ENCODE measurements around the gene STEAP1B.
"Not testable (repeated sequence)": the region's sequence is repeated elsewhere in the genome, so short reads cannot be mapped to it uniquely, and the experiment has no call there.

Gene STEAP1B

GRCh38 chr7:22496912-22497311 lies 3.1 kb downstream of the STEAP1B start:
- DNase-seq (ENCODE audit: low spot score): not testable (repeated sequence)

DNA sequence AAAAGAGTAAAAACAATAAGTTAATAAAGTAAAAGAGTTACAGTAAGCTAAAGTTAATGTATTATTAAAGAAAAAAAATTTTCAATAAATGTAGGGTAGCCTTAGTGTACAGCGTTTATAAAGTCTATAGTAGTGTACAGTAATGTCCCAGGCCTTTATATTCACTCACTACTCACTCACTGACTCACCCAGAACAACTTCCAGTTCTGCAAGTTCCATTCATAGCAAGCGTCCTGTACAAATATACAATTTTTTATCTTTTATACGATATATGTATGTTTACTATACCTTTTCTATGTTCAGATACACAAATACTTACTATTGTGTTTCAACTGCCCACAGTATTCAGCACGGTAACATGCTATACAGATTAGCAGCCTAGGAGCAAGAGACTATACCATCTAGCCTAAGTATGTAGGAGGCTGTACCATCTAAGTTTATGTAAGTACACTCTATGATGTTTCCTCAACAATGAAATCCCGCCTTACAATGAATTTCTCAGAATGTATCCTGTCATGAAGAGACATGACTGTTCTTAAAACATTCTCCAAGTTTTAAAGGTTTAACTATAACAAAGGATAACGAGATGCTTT lies 3.6 kb downstream of the STEAP1B start:
- not testable (repeated sequence) for DNase-seq (ENCODE audit: low spot score)

DNA sequence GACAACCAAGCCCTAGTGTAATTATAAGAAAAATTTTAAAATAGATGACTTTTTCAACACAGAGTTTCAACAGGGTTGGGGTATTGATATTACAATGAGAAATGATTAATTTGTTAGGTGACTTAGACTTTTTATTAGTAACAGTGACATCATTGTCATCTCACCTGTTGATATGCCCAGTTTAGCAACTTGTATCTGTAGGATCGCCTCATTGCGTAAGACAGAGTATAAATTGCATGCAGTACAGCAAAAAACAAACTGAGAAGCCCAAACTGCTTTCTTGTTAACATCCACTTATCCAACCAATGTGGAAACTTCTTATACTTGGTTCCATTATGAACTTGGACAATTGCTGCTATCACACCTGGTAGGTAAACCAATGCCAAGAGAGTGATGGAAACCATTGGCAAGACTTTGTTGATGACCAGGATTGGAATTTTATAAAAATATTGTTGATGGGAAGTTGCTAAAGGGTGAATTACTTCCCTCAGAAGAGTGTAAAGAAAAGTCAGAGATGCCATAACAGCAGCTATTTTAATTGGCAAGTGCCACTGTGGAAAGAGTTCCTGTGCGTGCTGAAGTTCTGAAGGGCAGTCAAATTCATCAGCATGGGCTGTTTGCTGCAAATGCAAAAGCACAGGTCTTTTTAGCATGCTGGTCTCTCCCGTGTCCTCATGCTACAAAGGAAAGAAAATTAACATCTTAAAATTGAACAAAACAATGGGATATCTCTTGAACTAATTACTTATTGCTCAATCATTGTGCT lies 6.6 kb downstream of the STEAP1B start:
- not testable (repeated sequence) for DNase-seq (ENCODE audit: low spot score)

- peak; percentile 77 for DNase-seq (ENCODE audit: low spot score)
These were observed 11.1 kb downstream of the STEAP1B start for GRCh38 chr7:22488643-22489462.

- DNase-seq (ENCODE audit: low spot score): no peak
These were observed 11.9 kb downstream of the STEAP1B start for GRCh38 chr7:22487978-22488642.

GRCh38 chr7:22486597-22486996 lies 13.4 kb downstream of the STEAP1B start:
- DNase-seq (ENCODE audit: low spot score): no peak

DNA sequence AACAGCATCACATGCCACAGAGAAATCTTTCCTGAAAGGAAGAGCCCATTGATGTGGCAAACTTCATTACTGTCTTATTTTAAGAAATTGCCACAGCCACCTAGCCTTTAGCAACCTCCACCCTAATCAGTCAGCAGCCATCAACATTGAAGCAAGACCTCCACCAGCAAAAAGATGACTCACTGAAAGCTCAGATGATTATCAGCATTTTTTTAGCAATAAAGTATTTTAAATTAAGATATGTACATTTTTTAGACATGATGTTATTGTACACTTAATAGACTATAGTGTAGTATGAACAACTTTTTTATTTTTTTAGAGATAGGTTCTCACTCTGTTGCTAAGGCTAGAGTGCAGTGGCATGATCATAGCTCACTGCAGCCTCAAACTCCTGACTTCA lies 14.8 kb downstream of the STEAP1B start:
- no peak for DNase-seq (ENCODE audit: low spot score)

- no peak for DNase-seq (ENCODE audit: low spot score)
These were observed 17.5 kb downstream of the STEAP1B start for GRCh38 chr7:22482503-22482902.

DNA sequence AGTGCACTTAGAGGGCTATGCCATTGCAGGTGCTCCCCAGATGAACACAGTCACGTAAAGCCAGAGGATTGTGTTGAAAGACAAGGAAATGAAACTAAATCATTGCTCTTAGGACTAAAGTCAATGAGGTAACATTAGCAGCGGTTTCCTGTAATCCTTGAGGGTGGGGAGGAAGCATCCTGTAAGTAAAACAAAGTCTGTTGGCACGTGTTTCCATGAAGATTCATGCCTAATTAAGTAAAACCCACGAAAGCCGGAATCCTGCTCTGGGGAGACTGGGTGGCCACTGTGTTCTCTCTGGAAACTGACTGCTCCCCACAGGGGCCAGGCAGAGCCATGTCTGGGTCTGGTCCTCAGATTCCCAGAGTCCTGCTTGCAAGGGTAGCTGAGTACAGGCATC lies 18.3 kb downstream of the STEAP1B start:
- DNase-seq (ENCODE audit: low spot score): no peak

DNA sequence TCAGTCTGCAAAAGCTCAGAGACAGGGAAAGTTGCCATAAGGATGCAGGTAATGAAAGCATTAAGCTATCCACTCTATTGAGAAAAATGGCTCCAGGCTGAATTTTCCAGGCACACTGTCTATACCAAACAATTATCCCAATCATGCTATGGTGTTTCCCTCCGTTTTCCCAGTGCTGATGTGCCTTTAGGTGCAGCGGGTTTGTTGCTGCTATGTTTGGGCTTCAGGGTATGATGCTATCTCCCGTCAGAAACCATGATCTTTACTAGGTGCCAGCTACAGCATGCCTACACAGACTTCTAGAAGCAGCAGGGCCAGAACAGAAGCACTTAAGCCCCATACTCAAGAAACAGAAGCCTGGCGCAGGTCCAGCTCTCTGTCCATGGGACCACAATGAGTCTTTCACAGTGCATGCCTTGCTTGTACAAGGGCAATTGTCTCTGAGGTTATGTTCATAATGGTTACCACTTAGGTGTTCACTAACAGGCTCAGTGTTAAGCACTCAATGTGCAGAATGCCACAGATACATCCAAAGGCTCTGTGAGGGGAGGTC lies 19.4 kb downstream of the STEAP1B start:
- no peak for DNase-seq (ENCODE audit: low spot score)

DNA sequence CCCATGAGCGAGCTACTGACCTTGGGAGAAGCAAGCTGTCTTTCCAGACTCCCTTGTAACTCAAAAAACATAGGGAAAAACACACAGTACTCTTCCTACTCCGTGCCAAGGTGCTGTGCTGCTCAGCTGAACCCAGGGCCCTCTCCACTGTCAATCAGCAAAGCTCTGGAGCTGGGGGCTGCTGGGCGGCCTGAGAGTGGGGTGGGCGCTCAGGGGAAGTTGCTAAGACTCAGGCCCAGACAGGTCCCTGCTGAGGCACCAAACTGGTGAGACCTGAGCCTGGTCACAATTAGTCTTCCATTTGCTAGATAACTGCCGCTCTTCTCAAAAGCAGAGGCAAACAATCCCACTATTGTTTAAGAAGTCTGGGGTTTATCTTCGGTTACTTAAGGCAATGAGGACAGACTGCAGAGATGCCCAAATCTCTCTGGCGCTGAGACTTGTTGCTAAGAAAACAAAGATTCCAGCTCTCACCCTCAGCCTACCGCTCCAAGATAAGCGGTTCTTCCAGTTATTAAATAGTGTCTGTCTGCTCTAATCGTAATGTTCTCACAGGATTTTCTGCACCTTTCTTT lies 22.0 kb downstream of the STEAP1B start:
- DNase-seq (ENCODE audit: low spot score): no peak

DNA sequence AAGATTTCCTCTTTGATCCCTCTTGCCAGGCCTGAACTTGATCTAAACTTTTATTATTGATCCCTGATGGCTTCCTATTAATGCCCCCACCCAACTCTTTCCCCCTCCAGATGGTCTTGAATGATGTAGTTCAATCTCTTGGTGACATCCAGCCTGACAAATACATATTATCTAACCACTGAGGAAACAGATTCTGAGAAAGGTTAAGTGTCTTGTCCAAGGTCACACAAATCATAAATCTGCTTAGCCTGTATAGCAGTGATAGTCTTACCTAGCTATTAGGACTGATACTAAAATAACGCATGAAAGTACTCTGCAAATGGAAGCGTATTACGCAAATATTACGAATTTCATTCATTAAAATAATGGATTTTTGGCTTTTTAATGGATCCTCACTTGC lies 22.7 kb downstream of the STEAP1B start:
- DNase-seq (ENCODE audit: low spot score): no peak

- DNase-seq (ENCODE audit: low spot score): no peak
These were observed 23.2 kb downstream of the STEAP1B start for GRCh38 chr7:22476824-22477223.

GRCh38 chr7:22474645-22475044 lies 25.3 kb downstream of the STEAP1B start:
- DNase-seq (ENCODE audit: low spot score): no peak

GRCh38 chr7:22470981-22471380 lies 29.0 kb downstream of the STEAP1B start:
- DNase-seq (ENCODE audit: low spot score): no peak

DNA sequence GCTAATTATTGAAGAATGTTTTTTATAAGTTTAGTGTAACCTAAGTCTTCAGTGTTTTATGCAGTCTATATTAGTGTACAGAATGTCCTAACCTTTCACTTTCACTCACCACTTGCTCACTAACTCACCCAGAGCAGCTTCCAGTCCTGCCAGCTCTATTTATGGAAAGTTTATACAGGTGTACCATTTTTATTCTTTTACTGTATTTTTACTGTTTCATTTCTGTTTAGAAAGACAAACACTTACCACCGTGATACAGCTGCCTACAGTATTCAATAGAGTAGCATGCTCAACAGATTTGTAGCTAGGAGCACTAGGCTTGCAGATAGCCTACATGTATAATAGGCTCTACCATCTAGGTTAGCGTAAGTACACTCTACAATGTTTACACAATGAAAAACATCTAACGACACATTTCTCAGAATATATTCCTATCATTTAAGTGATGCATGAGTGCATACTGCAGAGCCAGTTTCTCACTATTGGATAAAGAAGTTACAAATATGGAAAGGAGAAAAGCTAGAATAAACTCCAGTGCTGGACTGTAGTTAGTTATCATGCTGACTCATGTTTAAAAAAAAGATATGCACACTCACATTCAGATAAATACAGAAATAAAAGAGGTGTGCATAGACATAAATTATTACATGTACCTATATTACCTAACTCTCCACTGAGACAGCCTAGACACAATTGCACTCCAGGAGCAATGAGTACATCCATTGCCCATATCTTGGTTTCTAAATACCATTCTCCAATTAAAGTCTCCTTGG lies 30.4 kb downstream of the STEAP1B start:
- DNase-seq (ENCODE audit: low spot score): no peak

GRCh38 chr7:22468609-22469008 lies 31.4 kb downstream of the STEAP1B start:
- DNase-seq (ENCODE audit: low spot score): no peak

- no peak for DNase-seq (ENCODE audit: low spot score)
These were observed 35.7 kb downstream of the STEAP1B start for GRCh38 chr7:22464299-22464698.

DNA sequence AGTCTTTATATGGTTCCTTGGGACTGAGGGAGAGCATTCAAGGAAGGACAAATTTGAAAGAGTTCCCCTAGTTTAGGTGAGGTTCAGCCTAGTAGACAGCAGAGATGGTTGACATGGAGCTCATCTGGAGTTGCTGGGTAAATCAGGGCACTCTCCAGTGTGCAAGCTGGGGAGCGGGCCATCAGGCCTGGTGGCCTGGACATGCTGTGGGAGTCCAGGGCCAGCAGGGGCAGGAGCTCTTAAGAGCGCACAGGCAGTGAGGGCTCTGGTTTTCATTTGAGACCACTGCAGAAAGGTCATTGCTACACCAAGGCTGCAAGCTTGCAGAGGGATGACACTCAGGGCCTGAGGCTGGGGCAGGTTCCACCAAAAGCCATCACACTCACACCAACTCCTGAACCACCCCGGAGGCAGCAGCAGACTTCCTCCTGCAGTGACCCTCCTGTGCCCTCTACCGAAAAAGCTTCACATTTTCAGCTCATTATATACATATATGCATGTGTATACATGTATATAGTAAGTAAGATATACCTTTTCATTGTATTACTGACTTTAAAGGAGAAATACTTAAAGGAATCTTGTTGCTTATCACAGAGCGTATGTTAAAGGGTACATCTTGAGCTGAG lies 39.5 kb downstream of the STEAP1B start:
- DNase-seq (ENCODE audit: low spot score): no peak

DNA sequence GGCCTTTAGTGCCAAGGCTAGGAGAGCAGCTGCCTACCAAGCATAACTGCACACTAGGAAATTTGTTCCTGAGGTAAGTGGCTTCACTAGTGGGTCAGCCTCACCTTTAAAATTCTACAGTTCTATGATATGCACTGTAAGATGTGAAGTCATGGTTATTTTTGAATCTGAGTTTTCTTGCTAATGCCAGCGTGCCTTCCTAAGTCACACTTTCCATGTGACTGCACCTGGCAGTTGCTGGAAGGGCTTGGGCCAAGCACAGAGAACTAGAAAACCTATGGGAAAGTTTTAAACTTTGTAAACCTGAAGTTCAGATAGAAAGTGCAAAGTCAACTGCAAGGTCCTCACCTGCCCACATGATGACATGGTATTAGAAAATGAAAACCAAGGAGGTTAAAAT lies 42.5 kb downstream of the STEAP1B start:
- DNase-seq (ENCODE audit: low spot score): no peak

GRCh38 chr7:22454446-22454845 lies 45.5 kb downstream of the STEAP1B start:
- DNase-seq (ENCODE audit: low spot score): no peak
